Chondrocyte (in vitro differentiated cells): ENCODE results near the gene SEMA6B. TPM values are rescaled to one million over a fixed set of nuclear protein-coding genes. Genes with fewer than 3 reads are reported as not detected.

Source experiments
- DNase-seq: peaks from one replicate; pipeline ENCODE4 v3.0.0; 2021; ENCODE audit warnings: mixed read lengths, low spot score
- H3K27ac Mint-ChIP-seq: one replicate; pipeline ENCODE4 v1.8.0; 2021; ENCODE audit warnings: mild to moderate bottlenecking, moderate library complexity, mixed read lengths; ENCODE audit not compliant: unreplicated experiment
- H3K27me3 Mint-ChIP-seq: 2 replicates; pipeline ENCODE4 v1.8.0; 2021; ENCODE audit warnings: low read depth, mixed read lengths
- H3K36me3 Mint-ChIP-seq: 2 replicates; pipeline ENCODE4 v1.8.0; 2021; ENCODE audit warnings: low read depth, mixed read lengths
- H3K4me1 Mint-ChIP-seq: 2 replicates; pipeline ENCODE4 v1.8.0; 2021; ENCODE audit warnings: low read depth, mild to moderate bottlenecking, mixed read lengths
- H3K4me3 Mint-ChIP-seq: one replicate; pipeline ENCODE4 v1.8.0; 2021; ENCODE audit warnings: mild to moderate bottlenecking, moderate library complexity, mixed read lengths; ENCODE audit not compliant: unreplicated experiment
- H3K9me3 Mint-ChIP-seq: 2 replicates; pipeline ENCODE4 v1.8.0; 2021; ENCODE audit warnings: low read depth, mixed read lengths
- total RNA-seq: library from RNA; stranded (reverse); gene quantifications from 3 replicates; pipeline ENCODE4 v1.2.1, GENCODE V29; 2021
- TF ChIP-seq, protein P1 (sequence below): fragments of 200-600 bp; sonication (generic); IDR thresholded peaks from 2 replicates; pipeline ENCODE4 v1.5.0; 2021; ENCODE audit warnings: antibody characterized with exemption, mild to moderate bottlenecking, moderate library complexity

Gene SEMA6B
- total RNA-seq, 1 donor from 2014 or later, result 4.2 TPM

DNA sequence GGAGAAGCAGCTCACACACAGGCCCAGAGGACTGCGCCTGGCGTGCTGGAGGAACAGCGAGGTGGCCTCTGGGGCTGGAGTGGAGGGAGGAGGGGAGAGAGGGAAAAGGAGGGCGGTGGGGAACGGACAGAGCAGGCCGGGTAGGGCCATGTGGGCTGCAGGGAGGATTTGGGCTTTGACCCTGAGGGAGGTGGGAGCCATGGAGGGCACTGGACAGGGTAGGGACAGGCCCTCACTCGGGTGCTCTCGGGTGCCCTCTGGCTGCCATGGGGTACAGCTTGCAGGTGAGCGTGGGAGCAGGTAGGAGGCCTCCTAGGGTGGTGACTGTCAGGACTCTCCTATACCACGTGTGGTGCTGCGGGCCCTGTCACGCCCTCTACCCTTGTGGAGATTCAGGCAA, 64.0 kb downstream of the SEMA6B start:
- no peak overlapping the region for H3K4me3 Mint-ChIP-seq
- no peak for DNase-seq
- H3K9me3 Mint-ChIP-seq, result no peaks in the 10 kb centered on the region
- H3K27ac Mint-ChIP-seq, result no peak overlapping the region
- TF ChIP-seq, protein P1, sequence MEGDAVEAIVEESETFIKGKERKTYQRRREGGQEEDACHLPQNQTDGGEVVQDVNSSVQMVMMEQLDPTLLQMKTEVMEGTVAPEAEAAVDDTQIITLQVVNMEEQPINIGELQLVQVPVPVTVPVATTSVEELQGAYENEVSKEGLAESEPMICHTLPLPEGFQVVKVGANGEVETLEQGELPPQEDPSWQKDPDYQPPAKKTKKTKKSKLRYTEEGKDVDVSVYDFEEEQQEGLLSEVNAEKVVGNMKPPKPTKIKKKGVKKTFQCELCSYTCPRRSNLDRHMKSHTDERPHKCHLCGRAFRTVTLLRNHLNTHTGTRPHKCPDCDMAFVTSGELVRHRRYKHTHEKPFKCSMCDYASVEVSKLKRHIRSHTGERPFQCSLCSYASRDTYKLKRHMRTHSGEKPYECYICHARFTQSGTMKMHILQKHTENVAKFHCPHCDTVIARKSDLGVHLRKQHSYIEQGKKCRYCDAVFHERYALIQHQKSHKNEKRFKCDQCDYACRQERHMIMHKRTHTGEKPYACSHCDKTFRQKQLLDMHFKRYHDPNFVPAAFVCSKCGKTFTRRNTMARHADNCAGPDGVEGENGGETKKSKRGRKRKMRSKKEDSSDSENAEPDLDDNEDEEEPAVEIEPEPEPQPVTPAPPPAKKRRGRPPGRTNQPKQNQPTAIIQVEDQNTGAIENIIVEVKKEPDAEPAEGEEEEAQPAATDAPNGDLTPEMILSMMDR, result peak; percentile 18
- H3K36me3 Mint-ChIP-seq, result peaks cover 9% of the 10 kb centered on the region
- no peaks in the 10 kb centered on the region for H3K4me1 Mint-ChIP-seq
- H3K27me3 Mint-ChIP-seq, result no peaks in the 10 kb centered on the region

DNA sequence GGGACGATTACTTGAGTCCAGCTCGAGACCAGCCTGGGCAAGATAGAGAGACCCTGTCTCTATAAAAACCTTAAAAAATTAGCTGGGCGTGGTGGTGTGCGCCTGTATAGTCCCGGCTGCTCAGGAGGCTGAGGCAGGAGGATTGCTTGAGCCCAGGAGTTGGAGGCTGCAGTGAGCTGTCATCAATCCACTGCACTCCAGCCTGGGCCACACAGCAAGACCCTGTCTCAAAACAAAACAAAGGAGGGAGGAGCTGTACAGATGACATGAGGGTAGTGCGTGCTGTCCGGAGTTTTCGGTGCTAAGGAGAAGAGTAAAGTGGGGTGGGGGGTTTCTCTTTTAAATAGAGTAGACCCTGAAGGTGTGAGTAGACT, 64.8 kb downstream of the SEMA6B start:
- Mint-ChIP-seq H3K9me3 (no peaks in the 10 kb centered on the region), H3K27me3 (no peaks in the 10 kb centered on the region), H3K36me3 (peaks cover 11% of the 10 kb centered on the region), H3K4me1 (no peaks in the 10 kb centered on the region), H3K27ac (no peak overlapping the region), H3K4me3 (no peak overlapping the region)
- DNase-seq, result no peak
- TF ChIP-seq, protein P1, result no peak

DNA sequence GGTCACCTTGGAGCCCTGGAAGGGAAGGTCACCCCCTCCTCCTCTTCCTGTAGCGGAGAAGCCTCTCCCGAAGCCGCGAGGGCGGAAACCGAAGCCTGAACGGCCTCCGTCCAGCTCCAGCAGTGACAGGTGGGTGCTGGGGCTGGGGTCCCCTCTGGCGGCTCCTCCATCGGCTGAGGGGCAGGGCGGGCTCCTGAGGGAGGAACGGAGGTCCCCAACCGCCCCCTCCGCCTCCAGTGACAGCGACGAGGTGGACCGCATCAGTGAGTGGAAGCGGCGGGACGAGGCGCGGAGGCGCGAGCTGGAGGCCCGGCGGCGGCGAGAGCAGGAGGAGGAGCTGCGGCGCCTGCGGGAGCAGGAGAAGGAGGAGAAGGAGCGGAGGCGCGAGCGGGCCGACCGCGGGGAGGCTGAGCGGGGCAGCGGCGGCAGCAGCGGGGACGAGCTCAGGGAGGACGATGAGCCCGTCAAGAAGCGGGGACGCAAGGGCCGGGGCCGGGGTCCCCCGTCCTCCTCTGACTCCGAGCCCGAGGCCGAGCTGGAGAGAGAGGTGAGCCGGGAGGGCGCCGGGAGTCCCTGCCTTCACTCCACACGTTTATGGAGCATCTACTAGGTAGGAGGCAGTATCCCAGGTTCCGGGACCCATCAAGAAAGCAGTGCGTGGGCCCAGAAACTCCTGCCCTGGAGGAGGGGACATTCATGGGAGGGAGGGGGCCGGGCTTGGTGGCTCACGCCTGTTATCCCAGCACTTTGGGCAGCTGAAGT, 65.4 kb downstream of the SEMA6B start:
- Mint-ChIP-seq H3K9me3 (no peaks in the 10 kb centered on the region), H3K27ac (no peak overlapping the region), H3K4me1 (no peaks in the 10 kb centered on the region), H3K36me3 (peaks cover 12% of the 10 kb centered on the region), H3K27me3 (no peaks in the 10 kb centered on the region), H3K4me3 (no peak overlapping the region)
- DNase-seq, result peak; percentile 90
- TF ChIP-seq, protein P1, result no peak

DNA sequence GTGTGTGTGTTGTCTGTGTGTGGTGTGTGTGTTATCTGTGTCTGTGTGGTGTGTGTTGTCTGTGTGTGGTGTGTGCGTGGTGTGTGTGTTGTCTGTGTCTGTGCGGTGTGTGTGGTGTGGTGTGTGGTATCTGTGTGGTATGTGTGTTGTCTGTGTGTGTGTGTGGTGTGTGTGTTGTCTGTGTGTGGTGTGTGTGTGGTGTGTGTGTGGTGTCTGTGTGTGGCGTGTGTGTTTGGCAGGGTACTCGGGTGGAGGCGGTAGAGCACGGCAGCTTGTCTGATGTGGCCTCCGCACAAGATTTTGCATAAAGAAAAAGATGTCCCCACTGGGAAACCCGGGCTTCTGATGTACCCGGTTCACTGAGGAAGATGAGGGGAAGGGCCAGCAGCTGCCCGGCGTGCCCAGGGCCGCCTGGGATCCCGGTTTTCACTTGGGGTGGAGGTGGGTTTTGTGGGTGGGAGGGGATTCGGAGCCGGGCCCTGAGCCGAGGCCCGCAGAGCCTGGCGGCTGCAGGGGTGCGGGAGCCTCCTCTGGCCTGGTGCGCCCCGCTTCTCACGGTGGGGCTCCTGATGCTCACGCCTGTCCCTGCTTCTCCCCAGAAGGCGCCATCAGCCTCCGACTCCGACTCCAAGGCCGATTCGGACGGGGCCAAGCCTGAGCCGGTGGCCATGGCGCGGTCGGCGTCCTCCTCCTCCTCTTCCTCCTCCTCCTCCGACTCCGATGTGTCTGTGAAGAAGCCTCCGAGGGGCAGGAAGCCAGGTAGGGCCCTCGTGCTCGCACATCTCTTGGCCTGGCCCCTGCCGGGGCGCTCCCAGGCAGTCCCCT, 66.2 kb downstream of the SEMA6B start:
- H3K36me3 Mint-ChIP-seq, result peaks cover 12% of the 10 kb centered on the region
- DNase-seq, result no peak
- H3K9me3 Mint-ChIP-seq, result no peaks in the 10 kb centered on the region
- H3K4me3 Mint-ChIP-seq, result no peak overlapping the region
- H3K4me1 Mint-ChIP-seq, result no peaks in the 10 kb centered on the region
- H3K27me3 Mint-ChIP-seq, result no peaks in the 10 kb centered on the region
- TF ChIP-seq, protein P1, result no peak
- H3K27ac Mint-ChIP-seq, result no peak overlapping the region

Other genes starting within 250 kb of the SEMA6B start
- 0.85 to 2.0 TPM (median 1.0 TPM) in 3 replicates for gene STAP2, start 220.9 kb downstream of the SEMA6B start, total RNA-seq
- 13.6 to 14.9 TPM (median 14.1 TPM) in 3 replicates for gene MPND, start 216.1 kb downstream of the SEMA6B start, total RNA-seq
- gene SH3GL1, start 159.1 kb downstream of the SEMA6B start, total RNA-seq, result 96.3 to 103 TPM (median 96.6 TPM) in 3 replicates
- 6.6 to 20.5 TPM (median 7.1 TPM) in 3 replicates for gene CHAF1A, start 157.0 kb downstream of the SEMA6B start, total RNA-seq
- 83.7 to 90.2 TPM (median 86.9 TPM) in 3 replicates for gene UBXN6, start 101.9 kb downstream of the SEMA6B start, total RNA-seq
- 50.0 to 66.5 TPM (median 51.7 TPM) in 3 replicates for gene HDGFL2, start 87.4 kb downstream of the SEMA6B start, total RNA-seq
- 0.05 TPM in 2 of 3 replicates, not detected in the other for gene PLIN4, start 41.2 kb downstream of the SEMA6B start, total RNA-seq
- gene PLIN5, start 24.5 kb downstream of the SEMA6B start, total RNA-seq, result not detected in 3 replicates
- not detected in 3 replicates for gene LRG1, start 19.6 kb downstream of the SEMA6B start, total RNA-seq
- gene TNFAIP8L1, start 79.8 kb upstream of the SEMA6B start, total RNA-seq, result 2.0 to 4.2 TPM (median 3.9 TPM) in 3 replicates
- 124 to 130 TPM (median 124 TPM) in 3 replicates for gene MYDGF, start 110.7 kb upstream of the SEMA6B start, total RNA-seq
- 31.5 to 41.5 TPM (median 38.7 TPM) in 3 replicates for gene DPP9, start 164.2 kb upstream of the SEMA6B start, total RNA-seq
- 11.1 to 12.3 TPM (median 11.4 TPM) in 3 replicates for gene FEM1A, start 232.1 kb upstream of the SEMA6B start, total RNA-seq